ENCODE data around the gene CDK5RAP3.

- TF ChIP-seq ZNF274 (IDR thresholded peaks at IDR 0.05; ENCODE audit: low read depth, low read length) (no peak), YY1 (IDR thresholded peaks at IDR 0.05; ENCODE audit: insufficient read depth, insufficient read length) (no peak), SUZ12 (IDR thresholded peaks at IDR 0.05; ENCODE audit: extremely low read depth, insufficient read depth, insufficient read length) (no peak)
These were observed 23.1 kb downstream of the CDK5RAP3 start for GRCh38 chr17:47993964-47994363.

Data from NT2/D1 (cell line).